GM18499 (cell line): Measurements from ENCODE around the gene CDX1.

Experiments
- ATAC-seq: cut with Tn5 transposase; IDR thresholded peaks from one replicate; pipeline ENCODE4 v1.9.1; 2021; ENCODE audit warnings: moderate number of reproducible peaks; ENCODE audit not compliant: insufficient read depth, unreplicated experiment

Gene CDX1

GRCh38 chr5:150130493-150130922, 36.1 kb upstream of the CDX1 start:
- no peak for ATAC-seq

GRCh38 chr5:150131461-150131860, 35.1 kb upstream of the CDX1 start:
- no peak for ATAC-seq

- no peak for ATAC-seq
Observed at GRCh38 chr5:150131978-150132694, 34.4 kb upstream of the CDX1 start.

- no peak for ATAC-seq
Observed at GRCh38 chr5:150132740-150133139, 33.8 kb upstream of the CDX1 start.

GRCh38 chr5:150133581-150134197, 32.9 kb upstream of the CDX1 start:
- ATAC-seq: no peak

GRCh38 chr5:150134198-150134588, 32.4 kb upstream of the CDX1 start:
- ATAC-seq: no peak

- ATAC-seq: no peak
Observed at GRCh38 chr5:150135557-150136304, 30.8 kb upstream of the CDX1 start.

GRCh38 chr5:150136305-150137167, 30.0 kb upstream of the CDX1 start:
- ATAC-seq: no peak

GRCh38 chr5:150137168-150137957, 29.2 kb upstream of the CDX1 start:
- ATAC-seq: no peak

- no peak for ATAC-seq
Observed at GRCh38 chr5:150137997-150138396, 28.6 kb upstream of the CDX1 start.

- ATAC-seq: no peak
Observed at GRCh38 chr5:150138551-150139265, 27.9 kb upstream of the CDX1 start.

- no peak for ATAC-seq
Observed at GRCh38 chr5:150139334-150139733, 27.2 kb upstream of the CDX1 start.

GRCh38 chr5:150140830-150141229, 25.7 kb upstream of the CDX1 start:
- no peak for ATAC-seq

- no peak for ATAC-seq
Observed at GRCh38 chr5:150141544-150142184, 24.9 kb upstream of the CDX1 start.

- ATAC-seq: no peak
Observed at GRCh38 chr5:150142185-150142958, 24.2 kb upstream of the CDX1 start.

- no peak for ATAC-seq
Observed at GRCh38 chr5:150142959-150143349, 23.6 kb upstream of the CDX1 start.

GRCh38 chr5:150143350-150144245, 23.0 kb upstream of the CDX1 start:
- no peak for ATAC-seq
